Activated naive CD8-positive, alpha-beta T cell (primary cell): ENCODE results near the gene AFF1.

Source experiments
- H3K27ac Mint-ChIP-seq: one replicate; pipeline ENCODE4 v1.8.0; 2021; ENCODE audit warnings: mixed read lengths
- H3K27me3 Mint-ChIP-seq: one replicate; pipeline ENCODE4 v1.8.0; 2021; ENCODE audit warnings: mixed read lengths
- H3K36me3 Mint-ChIP-seq: one replicate; pipeline ENCODE4 v1.8.0; 2021; ENCODE audit warnings: mixed read lengths
- H3K4me1 Mint-ChIP-seq: one replicate; pipeline ENCODE4 v1.8.0; 2021; ENCODE audit warnings: low read depth, mixed read lengths
- H3K4me3 Mint-ChIP-seq: one replicate; pipeline ENCODE4 v1.8.0; 2021; ENCODE audit warnings: mild to moderate bottlenecking, mixed read lengths
- H3K9me3 Mint-ChIP-seq: one replicate; pipeline ENCODE4 v1.8.0; 2021; ENCODE audit warnings: low read depth, mixed read lengths

Gene AFF1

DNA sequence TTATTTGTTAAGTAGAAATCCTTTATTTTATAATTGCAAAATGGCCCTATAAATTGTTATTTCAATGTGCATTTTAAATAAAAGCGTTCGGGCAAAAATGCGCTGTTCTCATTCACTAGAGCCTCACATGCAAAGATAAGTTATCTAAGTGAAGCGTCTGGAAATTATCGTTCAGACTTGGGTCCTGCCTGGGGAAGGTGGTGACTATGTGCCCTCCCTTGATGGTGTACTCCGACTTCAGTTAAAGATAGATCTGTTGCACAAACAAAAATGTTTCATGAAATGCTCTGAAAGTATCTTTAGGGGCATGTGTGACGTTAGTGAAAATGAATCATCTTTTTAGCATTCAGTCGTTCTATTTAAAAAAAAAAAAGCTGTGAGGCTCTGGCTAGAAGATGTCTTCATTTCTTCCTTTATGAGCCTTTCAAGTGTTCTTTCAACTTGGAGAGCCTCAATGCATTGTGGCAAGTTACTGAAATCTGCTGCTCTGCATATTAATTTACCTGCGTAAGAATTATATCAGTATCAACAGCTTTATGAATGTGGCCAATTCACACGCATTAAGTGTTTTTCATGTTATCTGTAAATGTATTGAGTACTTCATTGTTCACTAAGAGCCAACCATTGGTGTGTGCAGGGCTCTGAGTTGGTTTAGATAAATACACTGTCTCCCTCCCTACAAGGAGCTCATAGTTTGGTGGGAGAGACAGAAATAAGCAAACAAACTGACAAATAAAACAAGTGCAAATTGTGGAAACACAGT lies 83.0 kb downstream of the AFF1 start:
- Mint-ChIP-seq H3K4me3 (peak overlapping the region; percentile 66), H3K36me3 (peaks cover 9% of the 10 kb centered on the region), H3K27ac (peak overlapping the region; percentile 90), H3K27me3 (no peaks in the 10 kb centered on the region), H3K4me1 (peaks cover 83% of the 10 kb centered on the region), H3K9me3 (no peaks in the 10 kb centered on the region)

DNA sequence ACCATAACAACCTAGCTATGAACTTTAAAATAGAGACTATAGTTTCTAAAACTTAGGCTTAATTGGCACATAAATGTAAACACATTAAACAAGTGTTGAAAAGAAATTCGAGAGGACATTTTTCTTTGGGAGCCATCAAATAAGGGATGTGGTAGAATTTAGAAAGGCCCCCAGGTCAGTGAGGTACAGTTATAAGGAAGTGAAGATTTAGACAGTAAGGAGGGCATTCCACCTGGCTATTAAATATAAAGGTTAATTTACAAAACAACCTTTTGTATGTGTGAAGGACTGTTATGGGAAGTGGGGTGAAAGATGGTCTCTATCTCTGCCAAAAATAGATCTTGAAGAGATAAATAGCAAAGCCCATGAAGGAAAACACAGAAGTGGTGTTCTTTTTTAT lies 83.9 kb downstream of the AFF1 start:
- Mint-ChIP-seq H3K9me3 (no peaks in the 10 kb centered on the region), H3K4me1 (peaks cover 81% of the 10 kb centered on the region), H3K36me3 (peaks cover 9% of the 10 kb centered on the region), H3K4me3 (no peak overlapping the region), H3K27me3 (no peaks in the 10 kb centered on the region), H3K27ac (no peak overlapping the region)

DNA sequence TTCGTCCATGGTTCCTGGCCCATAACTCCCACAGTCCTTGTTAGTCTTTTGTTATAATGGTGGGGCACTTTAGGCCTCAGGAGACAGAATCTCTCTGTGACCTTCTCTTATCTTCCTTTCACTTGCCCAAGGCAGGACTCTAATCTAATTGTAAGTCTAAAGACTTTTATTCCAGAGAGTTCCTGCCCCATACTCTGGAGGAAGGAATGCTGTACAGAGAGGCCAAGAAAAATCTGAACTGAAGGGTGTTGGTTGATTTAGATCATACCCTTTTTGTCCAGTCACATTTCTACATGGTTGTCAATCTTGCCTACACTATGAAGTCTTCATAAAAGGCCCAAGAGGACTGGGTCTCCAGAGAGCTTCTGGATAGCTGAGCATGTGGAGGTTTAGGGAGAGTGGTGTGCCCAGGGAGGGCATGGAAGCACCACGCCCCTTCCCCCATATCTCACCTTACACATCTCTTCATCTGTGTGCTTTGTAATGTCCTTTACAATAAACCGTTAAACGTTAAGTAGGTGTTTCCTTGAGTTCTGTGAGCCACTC lies 84.5 kb downstream of the AFF1 start:
- Mint-ChIP-seq H3K36me3 (peaks cover 9% of the 10 kb centered on the region), H3K4me1 (peaks cover 81% of the 10 kb centered on the region), H3K4me3 (no peak overlapping the region), H3K9me3 (no peaks in the 10 kb centered on the region), H3K27ac (peak overlapping the region; percentile 77), H3K27me3 (no peaks in the 10 kb centered on the region)

DNA sequence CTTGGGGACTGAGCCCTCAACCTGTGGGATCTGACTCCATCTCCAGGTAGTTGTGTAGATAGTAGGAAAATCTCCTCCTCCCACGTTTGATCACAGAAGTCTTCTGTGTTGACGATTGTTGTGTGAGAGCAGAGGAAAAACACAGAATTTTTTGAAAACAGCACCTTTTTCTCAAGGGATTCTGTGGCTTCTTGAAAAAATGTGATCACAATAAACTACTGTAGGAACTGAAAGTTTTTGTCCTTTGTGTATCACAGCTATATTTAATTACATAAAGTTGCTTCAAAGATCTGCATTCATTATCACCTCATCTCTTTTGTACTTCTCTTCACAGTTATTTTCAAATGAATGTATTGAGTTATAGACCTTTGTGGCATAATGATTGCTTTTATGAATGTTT lies 85.1 kb downstream of the AFF1 start:
- Mint-ChIP-seq H3K36me3 (peaks cover 9% of the 10 kb centered on the region), H3K27ac (peak overlapping the region; percentile 77), H3K4me1 (peaks cover 77% of the 10 kb centered on the region), H3K4me3 (peak overlapping the region; percentile 21), H3K27me3 (no peaks in the 10 kb centered on the region), H3K9me3 (no peaks in the 10 kb centered on the region)

DNA sequence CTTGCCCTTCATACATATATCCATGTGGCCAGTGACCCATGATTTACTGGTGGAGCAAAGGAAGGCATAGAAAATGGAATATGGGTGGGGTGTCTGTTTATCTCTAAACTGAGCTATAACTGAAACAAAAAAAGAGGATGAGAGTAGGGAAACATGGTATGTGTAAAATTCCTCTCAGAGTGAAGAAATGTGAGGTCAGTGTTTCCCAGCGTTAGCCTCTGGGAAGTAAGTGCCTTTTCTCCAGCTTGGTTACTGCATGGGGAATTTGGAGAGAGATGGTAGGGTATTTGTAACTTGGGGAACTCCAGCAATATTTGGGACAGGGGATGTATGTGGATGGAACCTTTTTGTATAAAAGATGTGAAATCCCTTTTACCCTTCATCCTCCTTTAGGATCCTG lies 89.4 kb downstream of the AFF1 start:
- Mint-ChIP-seq H3K4me1 (peaks cover 64% of the 10 kb centered on the region), H3K4me3 (no peak overlapping the region), H3K9me3 (no peaks in the 10 kb centered on the region), H3K27ac (no peak overlapping the region), H3K27me3 (no peaks in the 10 kb centered on the region), H3K36me3 (peaks cover 7% of the 10 kb centered on the region)

DNA sequence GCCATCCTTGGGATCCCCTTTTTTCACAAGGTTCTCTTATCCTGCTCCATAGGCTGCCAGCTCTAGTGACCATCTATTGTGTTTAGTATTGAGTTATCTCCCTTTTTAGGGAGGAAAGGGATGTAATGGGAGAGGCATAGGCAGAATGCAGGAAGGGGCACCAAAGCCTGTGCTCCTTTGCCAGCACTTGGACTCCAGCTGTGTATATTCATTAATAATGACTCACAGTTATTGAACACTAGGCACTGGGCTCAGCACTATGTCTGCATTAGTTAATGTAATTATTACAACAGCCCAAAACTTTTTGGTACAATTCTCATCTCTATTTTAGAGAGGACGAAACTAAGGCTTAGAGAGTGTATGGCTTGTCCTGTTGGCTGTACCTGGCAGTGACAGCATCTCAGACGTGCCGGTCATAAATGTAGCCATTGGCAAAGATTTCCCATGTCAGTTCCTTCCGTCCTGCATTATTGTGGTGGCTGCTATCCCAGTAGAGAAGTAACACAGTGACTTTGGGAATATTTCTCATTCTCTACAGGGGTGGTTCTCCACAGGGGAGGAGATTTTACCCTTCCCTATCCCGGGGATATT lies 90.3 kb downstream of the AFF1 start:
- Mint-ChIP-seq H3K36me3 (peaks cover 5% of the 10 kb centered on the region), H3K9me3 (no peaks in the 10 kb centered on the region), H3K4me3 (no peak overlapping the region), H3K4me1 (peaks cover 55% of the 10 kb centered on the region), H3K27me3 (no peaks in the 10 kb centered on the region), H3K27ac (no peak overlapping the region)

DNA sequence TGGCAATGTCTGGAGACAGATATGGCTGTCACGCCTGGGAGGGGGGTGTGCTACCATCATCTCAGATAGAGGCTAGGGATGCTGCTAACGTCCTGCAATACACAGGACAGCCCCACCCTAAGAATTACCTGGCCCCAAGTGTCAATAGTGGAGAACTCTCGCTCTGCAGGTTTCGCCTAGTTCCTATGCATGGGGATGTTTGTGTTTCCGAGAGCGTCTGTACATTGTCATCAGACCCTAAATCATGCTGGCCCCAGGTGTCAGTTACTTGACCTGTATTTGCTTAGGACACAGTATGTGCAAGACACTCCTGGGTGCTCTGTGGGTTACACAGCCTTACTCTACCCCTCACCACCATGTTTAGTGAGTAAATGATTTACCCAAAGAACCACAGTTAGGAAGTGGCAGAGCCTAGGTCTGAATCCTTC lies 90.8 kb downstream of the AFF1 start:
- Mint-ChIP-seq H3K36me3 (peaks cover 3% of the 10 kb centered on the region), H3K4me3 (no peak overlapping the region), H3K9me3 (no peaks in the 10 kb centered on the region), H3K4me1 (peaks cover 50% of the 10 kb centered on the region), H3K27ac (no peak overlapping the region), H3K27me3 (no peaks in the 10 kb centered on the region)

DNA sequence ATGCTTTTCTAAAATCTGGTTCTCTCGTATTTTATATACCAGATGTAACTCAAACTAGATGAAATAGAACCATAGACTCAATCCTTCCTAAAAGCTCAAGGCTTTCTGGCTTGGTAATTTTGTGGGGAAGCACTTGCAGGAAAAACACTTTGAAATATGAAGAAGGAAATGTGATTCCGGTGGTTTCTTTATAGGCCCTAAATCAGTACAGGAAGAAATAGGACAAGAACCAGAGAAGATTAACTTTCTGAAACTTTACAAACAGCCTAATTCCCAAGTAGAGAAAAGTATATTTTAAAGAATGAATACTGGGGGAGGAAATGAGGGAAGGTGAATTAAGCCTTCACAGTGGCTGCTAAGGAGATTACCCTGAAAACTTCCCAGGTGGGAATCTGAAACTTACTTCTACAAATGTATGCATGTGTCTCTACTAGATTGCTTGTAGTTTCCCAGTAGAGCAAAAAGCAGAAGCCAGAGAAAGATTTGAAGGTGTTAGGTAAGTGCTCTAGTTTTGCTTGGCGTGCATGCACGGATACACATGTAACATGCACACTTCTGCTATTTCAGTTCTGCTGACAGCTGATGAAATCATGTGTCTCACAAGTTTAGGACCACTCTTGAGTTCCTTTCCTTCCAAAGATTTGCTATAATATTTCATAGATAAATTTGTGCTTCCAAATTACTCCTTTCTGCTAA lies 92.1 kb downstream of the AFF1 start:
- no peaks in the 10 kb centered on the region for H3K27me3 Mint-ChIP-seq
- no peak overlapping the region for H3K4me3 Mint-ChIP-seq
- peaks cover 40% of the 10 kb centered on the region for H3K4me1 Mint-ChIP-seq

DNA sequence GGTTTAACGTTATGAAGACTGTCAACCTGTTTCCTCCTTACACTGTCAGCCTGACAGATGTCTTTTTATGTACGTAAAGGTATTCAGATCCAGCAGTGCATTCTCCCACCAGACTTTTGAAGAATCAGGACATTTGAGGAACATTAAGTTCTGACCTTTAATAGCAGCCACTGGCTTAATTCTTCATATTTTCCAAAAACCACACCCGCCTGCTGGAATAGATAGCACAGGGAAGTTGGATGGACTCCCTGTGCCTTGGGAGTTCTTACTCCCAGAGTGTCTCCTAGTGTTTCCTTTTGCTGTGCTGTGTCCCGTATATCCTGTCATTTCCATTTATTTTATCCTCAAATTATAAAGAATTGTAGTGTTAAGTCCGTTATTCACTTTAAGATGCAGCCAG lies 94.5 kb downstream of the AFF1 start:
- Mint-ChIP-seq H3K27ac (no peak overlapping the region), H3K9me3 (no peaks in the 10 kb centered on the region), H3K36me3 (no peaks in the 10 kb centered on the region), H3K4me3 (no peak overlapping the region), H3K27me3 (no peaks in the 10 kb centered on the region), H3K4me1 (peaks cover 25% of the 10 kb centered on the region)

More for the DNA sequence above, 92.1 kb downstream of the AFF1 start:
- Mint-ChIP-seq H3K27ac (peak overlapping the region; percentile 2), H3K36me3 (no peaks in the 10 kb centered on the region), H3K9me3 (no peaks in the 10 kb centered on the region)

DNA sequence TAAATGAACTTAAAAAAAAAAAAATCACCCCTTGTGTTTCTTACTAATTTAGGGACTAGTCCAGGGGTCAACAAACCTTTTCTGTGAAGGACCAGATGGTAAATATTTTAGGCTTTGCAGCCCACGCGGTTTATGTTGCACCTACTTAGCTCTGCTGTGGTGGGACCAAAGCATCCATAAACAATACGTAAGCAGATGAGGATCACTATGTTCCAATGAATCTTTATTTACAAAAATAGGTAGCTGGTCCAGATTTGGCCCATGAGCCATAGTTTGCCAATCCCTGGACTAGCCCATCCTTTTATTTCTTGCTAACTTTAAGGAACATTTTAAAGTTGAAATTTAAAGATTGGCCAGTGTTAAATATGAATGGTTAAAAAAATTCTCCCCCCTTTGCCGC lies 95.3 kb downstream of the AFF1 start:
- Mint-ChIP-seq H3K36me3 (no peaks in the 10 kb centered on the region), H3K9me3 (no peaks in the 10 kb centered on the region), H3K27me3 (no peaks in the 10 kb centered on the region), H3K4me3 (peak overlapping the region; percentile 40), H3K27ac (no peak overlapping the region), H3K4me1 (peaks cover 21% of the 10 kb centered on the region)

DNA sequence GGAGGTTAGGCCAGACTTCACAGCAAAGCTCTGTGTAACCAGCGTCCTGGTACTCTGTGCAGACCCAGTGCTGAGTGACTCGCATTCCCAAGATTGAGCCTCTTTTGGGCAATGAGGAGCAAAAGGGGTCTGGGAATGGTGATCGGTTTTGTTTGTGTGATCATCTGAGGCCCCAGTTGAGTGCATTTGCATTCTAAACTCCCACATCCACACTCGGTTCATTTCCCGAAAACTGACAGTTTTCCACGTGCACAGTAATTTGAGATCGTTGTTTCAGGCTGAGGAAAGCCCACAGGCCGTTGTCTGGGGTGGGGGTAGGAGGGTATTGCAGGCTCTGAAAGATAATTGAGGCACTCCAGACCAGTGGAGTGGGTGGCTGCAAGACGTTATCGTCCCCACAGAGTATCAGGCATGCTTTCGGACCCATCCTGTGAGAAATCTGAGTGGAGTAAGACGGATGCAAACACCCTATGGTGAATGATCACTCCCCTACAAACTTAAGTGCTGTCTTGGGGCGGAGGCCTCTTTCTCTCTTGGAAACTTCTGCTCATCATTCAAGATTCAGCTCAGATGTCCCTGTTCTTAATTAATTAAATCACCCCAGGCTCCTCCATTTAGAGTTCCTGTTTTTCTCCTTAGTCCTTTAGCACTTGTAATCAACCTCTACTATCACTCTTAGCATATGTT lies 96.1 kb downstream of the AFF1 start:
- H3K36me3 Mint-ChIP-seq: no peaks in the 10 kb centered on the region
- H3K4me1 Mint-ChIP-seq: peaks cover 21% of the 10 kb centered on the region
- H3K27me3 Mint-ChIP-seq: no peaks in the 10 kb centered on the region
- no peaks in the 10 kb centered on the region for H3K9me3 Mint-ChIP-seq
- no peak overlapping the region for H3K27ac Mint-ChIP-seq
- no peak overlapping the region for H3K4me3 Mint-ChIP-seq

DNA sequence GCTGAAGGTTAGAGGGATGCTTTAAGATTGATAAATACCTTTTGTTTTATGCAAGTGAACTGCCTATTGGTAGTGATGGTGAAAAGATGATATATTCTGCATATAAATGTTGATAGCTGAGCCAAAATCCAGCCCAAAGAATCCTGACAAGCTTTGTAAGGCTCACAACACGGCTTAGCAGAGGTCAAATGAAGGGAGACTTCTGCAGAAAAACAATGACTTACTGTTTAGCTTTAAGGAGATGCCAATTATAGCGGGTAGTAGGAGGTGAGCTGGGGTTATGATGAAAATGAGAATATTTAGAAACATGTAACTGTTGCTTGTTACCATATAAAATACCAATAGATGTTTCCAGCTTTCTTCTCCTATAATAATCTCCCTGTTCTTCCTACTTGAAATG lies 97.1 kb downstream of the AFF1 start:
- Mint-ChIP-seq H3K27ac (no peak overlapping the region), H3K36me3 (no peaks in the 10 kb centered on the region), H3K4me3 (no peak overlapping the region), H3K4me1 (peaks cover 23% of the 10 kb centered on the region), H3K9me3 (no peaks in the 10 kb centered on the region), H3K27me3 (no peaks in the 10 kb centered on the region)

DNA sequence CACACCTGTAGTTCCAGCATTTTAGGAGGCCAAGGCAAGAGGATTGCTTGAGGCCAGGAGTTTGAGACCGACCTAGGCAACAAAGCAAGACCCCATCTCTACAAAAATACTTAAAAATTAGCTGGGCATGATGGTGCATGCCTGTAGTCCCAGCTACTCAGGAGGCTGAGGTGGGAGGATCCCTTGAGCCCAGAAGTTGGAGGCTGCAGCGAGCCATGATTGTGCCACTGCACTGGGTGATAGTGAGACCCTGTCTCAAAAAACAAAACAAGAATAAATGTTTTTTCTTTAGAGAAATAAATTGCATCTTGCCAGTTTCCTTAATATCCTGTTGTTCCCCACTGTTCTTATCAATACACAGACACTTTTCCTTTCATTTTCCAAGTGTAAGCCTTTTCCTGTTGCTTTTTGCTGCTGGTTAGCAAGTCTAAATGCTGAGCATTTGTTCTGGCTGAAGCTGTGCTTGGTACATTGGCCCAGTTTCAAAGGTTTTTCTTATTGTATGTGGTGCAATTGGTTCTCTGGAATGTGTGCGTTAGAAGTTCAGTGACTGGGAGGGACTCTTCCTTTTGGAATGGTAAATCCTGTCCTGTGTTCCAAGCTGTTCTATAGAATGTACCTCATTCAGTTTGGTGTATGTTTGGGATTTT lies 98.2 kb downstream of the AFF1 start:
- Mint-ChIP-seq H3K9me3 (no peaks in the 10 kb centered on the region), H3K36me3 (no peaks in the 10 kb centered on the region), H3K4me1 (peaks cover 27% of the 10 kb centered on the region), H3K4me3 (no peak overlapping the region), H3K27ac (no peak overlapping the region), H3K27me3 (no peaks in the 10 kb centered on the region)

DNA sequence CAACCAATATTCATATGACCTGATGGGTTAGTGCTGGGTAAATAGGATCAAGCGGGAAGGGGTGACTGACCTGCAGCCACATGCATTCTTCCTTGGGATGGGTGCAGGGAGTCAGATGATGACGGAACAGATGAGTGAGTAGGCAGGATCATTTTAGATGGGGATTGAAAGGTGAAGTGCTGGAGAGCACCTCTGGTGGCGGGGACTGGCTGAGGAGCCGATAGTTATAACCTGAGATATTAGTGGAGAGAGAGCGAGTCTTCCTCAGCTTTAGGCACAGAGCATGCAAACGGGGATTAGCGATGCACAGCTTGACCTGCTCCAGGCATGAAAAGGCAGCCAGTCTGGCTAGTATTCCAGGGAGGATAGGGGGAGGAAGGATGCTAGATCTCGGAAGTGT lies 99.1 kb downstream of the AFF1 start:
- Mint-ChIP-seq H3K36me3 (no peaks in the 10 kb centered on the region), H3K4me3 (no peak overlapping the region), H3K9me3 (no peaks in the 10 kb centered on the region), H3K27me3 (no peaks in the 10 kb centered on the region), H3K27ac (no peak overlapping the region), H3K4me1 (peaks cover 30% of the 10 kb centered on the region)
